AG10803 (cell line): Measurements from ENCODE around the gene TJAP1.

Source experiments
- DNase-seq: peaks from one replicate; pipeline ENCODE4 v3.0.0; 2010; ENCODE audit warnings: low read depth
- H3K4me3 ChIP-seq: 2 replicates; pipeline ENCODE4 v1.5.1; 2011; ENCODE audit warnings: mild to moderate bottlenecking, low read length, control low read depth
- TF ChIP-seq, protein P1 (sequence below): conservative IDR thresholded peaks from 2 replicates; pipeline ENCODE4 v1.5.1; 2011; ENCODE audit warnings: mild to moderate bottlenecking, low read length, control low read depth, inconsistent platforms

TJAP1 gene

DNA sequence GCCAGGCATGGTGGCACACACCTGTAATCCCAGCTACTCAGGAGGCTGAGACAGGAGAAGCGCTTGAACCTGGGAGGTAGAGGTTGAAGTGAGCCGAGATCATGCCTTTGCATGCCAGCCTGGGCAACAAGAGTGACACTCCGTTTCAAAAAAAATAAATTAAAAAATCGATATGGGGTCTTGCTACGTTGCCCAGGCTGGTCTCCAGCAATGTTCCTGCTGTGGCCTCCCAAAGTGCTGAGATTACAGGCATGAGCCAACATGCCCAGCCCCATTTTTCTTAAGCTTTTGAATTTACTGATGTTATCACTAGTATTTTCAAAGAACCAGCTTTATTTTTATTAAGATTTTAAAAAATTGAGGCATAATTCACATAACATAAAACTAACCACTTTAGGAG is 63.1 kb downstream of the TJAP1 start:
- DNase-seq: no peak
- TF ChIP-seq, protein P1, sequence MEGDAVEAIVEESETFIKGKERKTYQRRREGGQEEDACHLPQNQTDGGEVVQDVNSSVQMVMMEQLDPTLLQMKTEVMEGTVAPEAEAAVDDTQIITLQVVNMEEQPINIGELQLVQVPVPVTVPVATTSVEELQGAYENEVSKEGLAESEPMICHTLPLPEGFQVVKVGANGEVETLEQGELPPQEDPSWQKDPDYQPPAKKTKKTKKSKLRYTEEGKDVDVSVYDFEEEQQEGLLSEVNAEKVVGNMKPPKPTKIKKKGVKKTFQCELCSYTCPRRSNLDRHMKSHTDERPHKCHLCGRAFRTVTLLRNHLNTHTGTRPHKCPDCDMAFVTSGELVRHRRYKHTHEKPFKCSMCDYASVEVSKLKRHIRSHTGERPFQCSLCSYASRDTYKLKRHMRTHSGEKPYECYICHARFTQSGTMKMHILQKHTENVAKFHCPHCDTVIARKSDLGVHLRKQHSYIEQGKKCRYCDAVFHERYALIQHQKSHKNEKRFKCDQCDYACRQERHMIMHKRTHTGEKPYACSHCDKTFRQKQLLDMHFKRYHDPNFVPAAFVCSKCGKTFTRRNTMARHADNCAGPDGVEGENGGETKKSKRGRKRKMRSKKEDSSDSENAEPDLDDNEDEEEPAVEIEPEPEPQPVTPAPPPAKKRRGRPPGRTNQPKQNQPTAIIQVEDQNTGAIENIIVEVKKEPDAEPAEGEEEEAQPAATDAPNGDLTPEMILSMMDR: no peak
- no peak overlapping the region for H3K4me3 ChIP-seq

DNA sequence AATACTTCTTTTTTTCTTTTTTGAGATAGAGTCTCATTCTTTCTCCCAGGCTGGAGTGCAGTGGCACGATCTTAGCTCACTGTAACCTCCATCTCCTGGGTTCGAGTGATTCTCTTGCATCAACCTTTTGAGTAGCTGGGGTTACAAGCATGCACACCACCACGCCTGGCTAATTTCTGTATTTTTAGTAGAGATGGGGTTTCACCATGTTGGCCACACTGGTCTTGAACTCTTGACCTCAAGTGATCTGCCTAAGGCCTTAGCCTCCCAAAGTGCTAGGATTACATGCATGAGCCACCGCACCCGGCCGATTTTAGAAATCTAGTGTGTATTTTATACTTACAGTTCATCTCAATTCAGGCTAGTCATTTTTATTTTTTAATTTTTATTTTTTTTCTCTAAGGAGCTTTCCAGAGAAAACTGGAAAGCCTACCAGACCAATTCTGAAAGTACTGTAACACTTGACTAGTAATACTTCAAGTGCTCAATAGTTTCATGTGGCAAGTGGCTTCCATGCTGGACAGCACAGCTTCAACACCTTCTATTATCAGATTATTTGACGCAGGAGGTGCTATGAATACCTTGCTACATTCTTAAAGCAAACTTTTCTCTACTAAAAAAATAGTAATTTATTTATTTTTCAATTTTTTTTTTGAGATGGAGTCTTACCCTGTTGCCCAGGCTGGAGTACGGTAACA is 64.6 kb downstream of the TJAP1 start:
- TF ChIP-seq, protein P1: no peak
- no peak for DNase-seq
- H3K4me3 ChIP-seq: no peak overlapping the region

DNA sequence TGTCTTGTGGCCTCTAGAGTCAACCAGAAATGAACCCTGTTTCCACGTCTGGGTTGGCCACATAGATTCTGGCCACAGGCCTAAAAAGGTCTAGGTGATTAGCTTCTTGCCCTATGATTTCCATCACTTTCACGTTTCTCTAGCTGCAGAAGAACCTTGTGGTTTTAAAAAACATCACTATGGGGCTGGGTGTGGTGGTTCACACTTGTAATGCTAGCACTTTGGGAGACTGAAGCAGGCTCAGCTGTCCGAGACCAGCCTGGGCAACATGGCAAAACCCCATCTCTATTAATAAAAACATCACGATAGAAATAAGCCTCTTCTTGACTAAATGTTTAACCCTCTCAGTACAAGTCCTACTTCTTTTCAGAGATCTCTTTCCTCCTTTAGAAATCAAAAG is 67.1 kb downstream of the TJAP1 start:
- H3K4me3 ChIP-seq: no peak overlapping the region
- TF ChIP-seq, protein P1: no peak
- no peak for DNase-seq

DNA sequence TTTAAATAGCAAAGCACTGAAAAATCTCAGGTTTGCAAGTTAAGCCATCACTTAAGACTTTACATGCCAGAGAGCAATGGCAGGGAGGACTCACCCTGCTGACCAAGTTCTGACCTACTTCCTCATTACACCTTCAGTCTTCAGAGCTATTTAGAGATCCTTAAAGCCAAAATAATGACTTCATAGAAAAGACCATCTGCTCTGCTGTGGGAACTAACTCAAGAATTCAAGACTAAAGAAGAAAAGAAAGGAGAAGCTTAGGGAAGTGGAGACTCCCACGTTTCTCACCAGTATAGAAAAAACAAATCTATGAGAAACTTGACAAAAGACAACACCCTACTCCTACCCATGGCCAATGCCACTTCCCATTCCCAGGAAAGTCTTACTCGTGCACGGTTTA is 69.9 kb downstream of the TJAP1 start:
- TF ChIP-seq, protein P1: no peak
- no peak overlapping the region for H3K4me3 ChIP-seq
- no peak for DNase-seq
